A673 (cell line): Measurements from ENCODE around the gene LONP2.

Experiments used
- CTCF ChIP-seq: fragments of 300-800, 200-600 bp; sonication (generic); conservative IDR thresholded peaks from 2 replicates; pipeline ENCODE4 v1.5.1; 2017; ENCODE audit warnings: low read depth, mild to moderate bottlenecking, antibody characterized with exemption, low read length, moderate library complexity, mixed read lengths
- EZH2 ChIP-seq: fragments of 200-600 bp; sonication (generic); IDR thresholded peaks from 2 replicates; pipeline ENCODE4 v1.6.1; 2017; ENCODE audit warnings: borderline replicate concordance, low read depth, mild to moderate bottlenecking, mixed read lengths, antibody characterized with exemption, low read length; ENCODE audit not compliant: poor library complexity, severe bottlenecking

GRCh38 chr16:48223490-48223889 is 20.6 kb upstream of the LONP2 start:
- TF ChIP-seq CTCF (no peak), EZH2 (no peak)
